SU-DHL-6 (cell line): ENCODE measurements around the gene CDH13.

Experiments used
- CTCF ChIP-seq: fragments of 200-600 bp; sonication (generic); IDR thresholded peaks from one replicate; pipeline ENCODE4 v1.5.1; 2017; ENCODE audit warnings: antibody characterized with exemption, mild to moderate bottlenecking, low read length, moderate library complexity; ENCODE audit not compliant: insufficient read depth, poor library complexity, severe bottlenecking
- EZH2phosphoT487 ChIP-seq: fragments of 200-600 bp; sonication (generic), shearing (Covaris generic); conservative IDR thresholded peaks from 2 replicates; pipeline ENCODE4 v1.6.1; 2018; ENCODE audit warnings: mild to moderate bottlenecking, antibody characterized with exemption, low read length, moderate library complexity, mixed read lengths

- TF ChIP-seq CTCF, result no peak
- no peak for TF ChIP-seq EZH2phosphoT487
Measured at GRCh38 chr16:83473926-83474650, 847.3 kb downstream of the CDH13 start.
